Neural progenitor cell (in vitro differentiated cells): ENCODE measurements around the gene FAM98A.

ENCODE experiments used
- EZH2 ChIP-seq: fragments of 200-600 bp; sonication (generic); IDR thresholded peaks from 2 replicates; pipeline ENCODE4 v1.6.1; 2017; ENCODE audit warnings: antibody characterized with exemption, mild to moderate bottlenecking, moderate library complexity
- TF ChIP-seq, protein P1 (sequence below): fragments of 200-600 bp; sonication (generic); IDR thresholded peaks from 2 replicates; pipeline ENCODE4 v1.5.1; 2017; ENCODE audit warnings: antibody characterized with exemption, mild to moderate bottlenecking

DNA sequence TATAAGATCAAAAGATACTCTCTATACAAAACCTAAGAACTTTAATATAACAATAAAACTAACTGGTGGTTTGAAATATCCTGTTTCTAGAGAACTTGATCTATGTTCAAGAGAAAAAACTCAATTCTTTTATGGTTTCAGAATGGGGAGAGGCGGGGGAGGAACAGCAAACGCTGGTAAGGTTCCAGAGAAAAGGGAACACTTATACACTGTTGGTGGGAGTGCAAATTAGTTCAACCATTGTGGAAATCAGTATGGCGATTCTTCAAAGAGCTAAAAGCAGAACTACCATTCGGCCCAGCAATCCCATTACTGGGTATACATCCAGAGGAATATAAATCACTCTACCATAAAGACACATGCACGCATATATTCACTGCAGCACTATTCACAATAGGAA is 17.2 kb downstream of the FAM98A start:
- TF ChIP-seq, protein P1, sequence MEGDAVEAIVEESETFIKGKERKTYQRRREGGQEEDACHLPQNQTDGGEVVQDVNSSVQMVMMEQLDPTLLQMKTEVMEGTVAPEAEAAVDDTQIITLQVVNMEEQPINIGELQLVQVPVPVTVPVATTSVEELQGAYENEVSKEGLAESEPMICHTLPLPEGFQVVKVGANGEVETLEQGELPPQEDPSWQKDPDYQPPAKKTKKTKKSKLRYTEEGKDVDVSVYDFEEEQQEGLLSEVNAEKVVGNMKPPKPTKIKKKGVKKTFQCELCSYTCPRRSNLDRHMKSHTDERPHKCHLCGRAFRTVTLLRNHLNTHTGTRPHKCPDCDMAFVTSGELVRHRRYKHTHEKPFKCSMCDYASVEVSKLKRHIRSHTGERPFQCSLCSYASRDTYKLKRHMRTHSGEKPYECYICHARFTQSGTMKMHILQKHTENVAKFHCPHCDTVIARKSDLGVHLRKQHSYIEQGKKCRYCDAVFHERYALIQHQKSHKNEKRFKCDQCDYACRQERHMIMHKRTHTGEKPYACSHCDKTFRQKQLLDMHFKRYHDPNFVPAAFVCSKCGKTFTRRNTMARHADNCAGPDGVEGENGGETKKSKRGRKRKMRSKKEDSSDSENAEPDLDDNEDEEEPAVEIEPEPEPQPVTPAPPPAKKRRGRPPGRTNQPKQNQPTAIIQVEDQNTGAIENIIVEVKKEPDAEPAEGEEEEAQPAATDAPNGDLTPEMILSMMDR: no peak
- TF ChIP-seq EZH2: no peak
